Activated T-cell treated with anti-CD3 and anti-CD28 coated beads, Interleukin-2, amount 50 U/mL, for 24 hours (primary cell): Measurements from ENCODE around the gene KRTAP12-4.
"Not testable (repeated sequence)": the region's sequence is repeated elsewhere in the genome, so short reads cannot be mapped to it uniquely, and the experiment has no call there.

Experiments used
- DNase-seq: peaks from one replicate; pipeline ENCODE4 v3.0.0-alpha.2; 2020
- H3K27ac Mint-ChIP-seq: 2 replicates; pipeline ENCODE4 v1.8.0; 2020; ENCODE audit warnings: mild to moderate bottlenecking, mixed read lengths
- H3K27me3 Mint-ChIP-seq: 2 replicates; pipeline ENCODE4 v1.8.0; 2020; ENCODE audit warnings: mixed read lengths
- H3K36me3 Mint-ChIP-seq: 2 replicates; pipeline ENCODE4 v1.8.0; 2020; ENCODE audit warnings: low read depth, mixed read lengths
- H3K4me1 Mint-ChIP-seq: 2 replicates; pipeline ENCODE4 v1.8.0; 2020; ENCODE audit warnings: low read depth, mixed read lengths
- H3K4me3 Mint-ChIP-seq: 2 replicates; pipeline ENCODE4 v1.8.0; 2020; ENCODE audit warnings: mild to moderate bottlenecking, moderate library complexity, mixed read lengths
- H3K9me3 Mint-ChIP-seq: 2 replicates; pipeline ENCODE4 v1.8.0; 2020; ENCODE audit warnings: mixed read lengths

Gene KRTAP12-4

DNA sequence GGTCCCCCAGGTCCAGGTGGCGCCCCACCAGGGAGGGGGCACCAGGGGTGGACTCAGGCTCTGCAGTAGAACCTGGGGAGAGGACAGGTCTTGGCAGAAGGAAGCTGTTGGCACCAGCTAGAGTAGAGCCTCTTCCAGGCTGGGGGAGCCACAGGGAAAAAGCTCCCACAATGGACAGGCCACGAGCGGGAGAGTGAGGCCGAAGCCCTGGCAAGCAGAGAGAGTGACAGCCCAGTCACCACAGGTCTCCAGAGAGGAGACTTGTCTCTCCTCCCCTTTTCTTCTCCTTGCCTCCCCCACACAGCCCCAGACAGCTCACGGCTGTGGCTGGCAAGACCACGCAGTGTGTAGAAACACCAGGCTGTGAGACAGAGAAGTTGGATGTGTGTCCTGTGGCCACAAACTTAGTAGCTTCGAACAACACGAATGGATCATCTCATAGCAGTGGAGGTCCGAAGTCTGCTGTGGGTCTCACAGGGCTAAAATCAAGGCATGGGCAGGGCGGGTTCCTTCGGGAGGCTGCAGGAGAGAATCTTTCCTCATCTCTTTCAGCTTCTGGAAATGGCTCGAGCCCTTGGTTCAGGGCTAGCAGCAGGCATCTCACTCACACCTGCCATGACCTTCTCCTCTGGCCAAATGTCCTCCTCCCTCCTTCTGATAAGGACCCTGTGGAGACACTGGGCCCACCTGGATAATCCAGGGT, 3.3 kb downstream of the KRTAP12-4 start:
- Mint-ChIP-seq H3K27ac (no peak overlapping the region), H3K36me3 (peaks cover 3% of the 10 kb centered on the region), H3K4me1 (peaks cover 24% of the 10 kb centered on the region), H3K9me3 (peaks cover 9% of the 10 kb centered on the region), H3K4me3 (no peak overlapping the region), H3K27me3 (no peaks in the 10 kb centered on the region)
- DNase-seq: no peak

DNA sequence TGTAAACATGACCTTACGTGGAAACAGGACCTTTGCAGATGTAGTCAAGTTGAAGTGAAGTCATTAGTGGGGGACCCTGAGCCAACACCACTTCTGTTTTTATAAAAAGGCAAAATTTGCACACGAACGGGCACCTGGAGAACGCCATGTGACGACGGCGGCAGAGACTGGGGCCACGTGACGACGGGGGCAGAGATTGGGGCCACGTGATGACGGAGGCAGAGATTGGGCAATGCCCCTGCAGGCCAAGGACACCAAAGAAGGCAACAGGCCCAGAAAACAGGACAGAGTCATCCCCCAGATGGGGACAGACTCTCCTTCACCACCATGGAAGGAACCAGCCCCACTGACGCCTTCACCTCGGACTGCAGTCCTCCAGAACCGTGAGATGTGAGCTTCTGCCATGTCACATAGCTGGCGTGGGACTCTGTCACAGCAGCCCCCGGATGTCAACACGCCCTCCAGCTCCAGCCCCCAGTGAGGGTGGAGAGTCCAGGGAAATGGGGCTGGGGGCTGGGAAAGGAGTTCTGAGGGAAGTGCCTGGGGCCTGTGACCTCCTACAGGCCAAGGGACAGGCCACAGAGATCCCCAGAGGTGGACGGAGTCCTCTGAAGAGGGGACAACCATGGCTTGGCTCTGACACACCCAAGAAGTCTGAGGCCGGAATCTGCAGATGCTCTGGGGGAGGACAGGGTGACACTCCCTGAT, 4.0 kb downstream of the KRTAP12-4 start:
- no peak for DNase-seq
- H3K4me3 Mint-ChIP-seq: no peak overlapping the region
- H3K27me3 Mint-ChIP-seq: no peaks in the 10 kb centered on the region
- no peaks in the 10 kb centered on the region for H3K36me3 Mint-ChIP-seq
- peaks cover 8% of the 10 kb centered on the region for H3K9me3 Mint-ChIP-seq
- peaks cover 19% of the 10 kb centered on the region for H3K4me1 Mint-ChIP-seq
- H3K27ac Mint-ChIP-seq: no peak overlapping the region

DNA sequence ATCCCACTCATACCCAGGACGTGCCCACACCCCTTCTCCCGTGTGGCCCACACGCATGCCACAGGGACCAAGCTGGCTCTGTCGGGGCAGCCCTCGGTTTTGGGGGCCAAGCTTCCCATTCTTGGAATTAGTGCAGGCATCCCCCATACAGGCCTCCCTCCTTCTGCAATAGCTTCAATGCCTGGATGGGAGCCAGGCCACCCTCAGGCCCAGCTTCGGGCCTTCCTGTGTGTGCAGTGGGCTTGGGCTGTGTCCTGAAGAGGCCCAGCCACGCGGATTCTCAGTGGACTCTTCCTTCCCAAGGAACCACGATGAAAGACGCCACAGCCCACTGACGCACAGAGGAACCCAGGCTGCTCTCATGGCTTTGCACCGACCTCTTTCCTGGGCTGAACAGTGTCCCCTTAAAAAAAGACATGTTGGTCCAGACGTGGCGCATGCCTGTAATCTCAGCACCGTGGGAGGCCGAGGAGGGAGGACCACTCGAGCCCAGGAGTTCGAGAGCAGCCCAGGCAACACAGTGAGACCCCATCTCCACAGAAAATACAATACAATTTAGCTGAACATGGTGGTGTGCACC, 4.8 kb downstream of the KRTAP12-4 start:
- Mint-ChIP-seq H3K27ac (no peak overlapping the region), H3K4me1 (peaks cover 12% of the 10 kb centered on the region), H3K36me3 (peaks cover 5% of the 10 kb centered on the region), H3K27me3 (no peaks in the 10 kb centered on the region), H3K4me3 (no peak overlapping the region), H3K9me3 (peaks cover 10% of the 10 kb centered on the region)
- no peak for DNase-seq

DNA sequence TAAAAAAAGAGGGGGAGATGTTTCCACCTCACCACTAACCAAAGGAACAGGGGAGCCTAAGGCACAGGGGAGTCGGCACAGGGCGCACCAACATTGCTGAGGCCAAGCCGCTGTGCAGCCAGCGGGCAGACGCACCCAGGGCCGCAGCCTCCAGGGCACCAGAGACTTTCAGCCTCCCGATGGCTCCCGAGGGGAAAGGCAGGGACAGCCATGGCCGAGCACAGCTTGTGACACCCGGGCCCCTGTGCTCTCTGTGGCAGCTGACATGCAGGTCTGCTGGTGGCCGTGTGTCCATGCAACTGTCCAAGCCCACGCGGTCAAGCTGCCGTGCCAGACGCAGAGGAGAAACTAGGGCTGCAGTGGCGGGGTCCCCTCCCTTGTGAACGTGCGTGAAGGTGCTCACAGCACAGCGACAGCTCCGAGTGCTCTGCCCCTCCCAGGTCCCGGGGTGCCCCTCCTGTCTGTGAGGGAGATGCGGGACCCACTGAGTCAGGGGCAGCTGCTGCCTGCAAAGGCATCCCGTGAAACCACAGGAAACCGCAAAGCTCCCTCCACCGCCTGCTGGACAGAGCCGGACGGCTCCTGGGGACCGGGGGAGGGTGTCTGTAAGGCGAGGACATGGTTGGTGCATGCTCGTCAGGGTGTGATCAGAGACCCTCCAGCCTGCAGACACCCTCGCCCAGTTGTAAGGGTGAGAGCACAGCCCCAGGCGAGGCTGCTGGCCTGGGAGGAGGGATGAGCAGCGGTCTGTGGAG, 5.7 kb downstream of the KRTAP12-4 start:
- DNase-seq: no peak
- Mint-ChIP-seq H3K27me3 (no peaks in the 10 kb centered on the region), H3K4me1 (peaks cover 3% of the 10 kb centered on the region), H3K9me3 (peaks cover 18% of the 10 kb centered on the region), H3K4me3 (no peak overlapping the region), H3K27ac (no peak overlapping the region), H3K36me3 (peaks cover 8% of the 10 kb centered on the region)

DNA sequence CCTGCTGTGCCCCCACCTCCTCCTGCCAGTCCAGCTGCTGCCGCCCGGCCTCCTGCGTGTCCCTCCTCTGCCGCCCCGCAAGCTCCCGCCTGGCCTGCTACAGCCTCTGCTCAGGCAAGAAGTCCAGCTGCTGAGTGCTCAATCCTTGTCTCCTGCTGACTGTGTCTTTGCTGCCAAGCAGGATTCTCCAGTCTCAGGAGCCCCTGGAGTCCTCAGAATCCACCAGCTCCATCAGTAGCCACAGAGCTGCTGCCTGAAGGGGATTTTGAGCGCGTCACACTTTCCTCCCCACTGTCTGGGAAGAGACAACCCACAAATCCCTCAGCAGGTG, 7.3 kb downstream of the KRTAP12-4 start:
- H3K4me3 Mint-ChIP-seq: no peak overlapping the region
- DNase-seq: no peak
- peaks cover 28% of the 10 kb centered on the region for H3K9me3 Mint-ChIP-seq
- no peaks in the 10 kb centered on the region for H3K27me3 Mint-ChIP-seq
- H3K36me3 Mint-ChIP-seq: peaks cover 8% of the 10 kb centered on the region
- no peaks in the 10 kb centered on the region for H3K4me1 Mint-ChIP-seq
- no peak overlapping the region for H3K27ac Mint-ChIP-seq

DNA sequence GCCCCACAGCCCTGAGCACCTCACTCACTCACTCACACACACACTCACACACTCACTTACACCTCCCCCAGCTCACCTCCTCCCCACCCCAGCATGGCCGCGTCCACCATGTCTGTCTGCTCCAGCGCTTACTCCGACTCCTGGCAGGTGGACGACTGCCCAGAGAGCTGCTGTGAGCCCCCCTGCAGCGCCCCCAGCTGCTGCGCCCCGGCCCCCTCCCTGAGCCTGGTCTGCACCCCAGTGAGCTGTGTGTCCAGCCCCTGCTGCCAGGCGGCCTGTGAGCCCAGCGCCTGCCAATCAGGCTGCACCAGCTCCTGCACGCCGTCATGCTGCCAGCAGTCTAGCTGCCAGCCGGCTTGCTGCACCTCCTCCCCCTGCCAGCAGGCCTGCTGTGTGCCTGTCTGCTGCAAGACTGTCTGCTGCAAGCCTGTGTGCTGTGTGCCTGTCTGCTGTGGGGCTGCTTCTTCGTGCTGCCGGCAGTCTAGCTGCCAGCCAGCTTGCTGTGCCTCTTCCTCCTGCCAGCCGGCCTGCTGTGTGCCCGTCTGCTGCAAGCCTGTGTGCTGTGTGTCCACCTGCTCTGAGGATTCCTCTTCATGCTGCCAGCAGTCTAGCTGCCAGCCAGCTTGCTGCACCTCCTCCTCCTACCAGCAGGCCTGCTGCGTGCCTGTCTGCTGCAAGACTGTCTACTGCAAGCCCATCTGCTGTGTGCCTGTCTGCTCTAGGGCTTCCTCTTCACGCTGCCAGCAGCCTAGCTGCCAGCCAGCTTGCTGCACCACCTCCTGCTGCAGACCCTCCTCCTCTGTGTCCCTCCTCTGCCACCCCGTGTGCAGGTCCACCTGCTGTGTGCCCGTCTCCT, 7.9 kb downstream of the KRTAP12-4 start, which contains the start of gene KRTAP10-11:
Gene KRTAP10-11, plus strand, starts transcription at position 49 of the 856 bp plus-strand sequence. Its CDS starts 45 bp downstream, at position 94.
- H3K9me3 Mint-ChIP-seq: peaks cover 30% of the 10 kb centered on the region
- H3K4me3 Mint-ChIP-seq, DNase-seq, H3K36me3 Mint-ChIP-seq, H3K27me3 Mint-ChIP-seq, H3K27ac Mint-ChIP-seq, H3K4me1 Mint-ChIP-seq: not testable (repeated sequence)

DNA sequence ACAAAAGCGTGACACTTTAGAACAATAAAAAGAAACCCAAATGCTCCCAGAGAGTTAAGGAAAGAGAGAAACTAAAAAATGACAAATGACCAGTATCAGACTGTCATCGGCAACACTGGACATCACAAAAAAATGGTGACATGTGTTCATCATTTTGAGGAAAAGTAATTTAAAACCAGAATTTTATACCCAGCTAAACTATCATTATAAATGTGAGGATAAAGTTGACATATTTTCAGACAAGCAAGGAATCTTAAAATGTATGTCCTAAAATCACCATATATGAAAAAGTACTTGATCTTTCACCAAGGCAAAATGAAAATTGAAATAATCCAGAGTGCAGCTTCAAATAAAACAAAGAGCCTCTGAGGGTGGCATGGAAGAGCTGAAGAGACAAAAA, 9.6 kb downstream of the KRTAP12-4 start:
- Mint-ChIP-seq H3K36me3 (peaks cover 8% of the 10 kb centered on the region), H3K27me3 (peaks cover 3% of the 10 kb centered on the region), H3K9me3 (peaks cover 39% of the 10 kb centered on the region), H3K27ac (no peak overlapping the region), H3K4me1 (no peaks in the 10 kb centered on the region), H3K4me3 (no peak overlapping the region)
- DNase-seq: no peak

DNA sequence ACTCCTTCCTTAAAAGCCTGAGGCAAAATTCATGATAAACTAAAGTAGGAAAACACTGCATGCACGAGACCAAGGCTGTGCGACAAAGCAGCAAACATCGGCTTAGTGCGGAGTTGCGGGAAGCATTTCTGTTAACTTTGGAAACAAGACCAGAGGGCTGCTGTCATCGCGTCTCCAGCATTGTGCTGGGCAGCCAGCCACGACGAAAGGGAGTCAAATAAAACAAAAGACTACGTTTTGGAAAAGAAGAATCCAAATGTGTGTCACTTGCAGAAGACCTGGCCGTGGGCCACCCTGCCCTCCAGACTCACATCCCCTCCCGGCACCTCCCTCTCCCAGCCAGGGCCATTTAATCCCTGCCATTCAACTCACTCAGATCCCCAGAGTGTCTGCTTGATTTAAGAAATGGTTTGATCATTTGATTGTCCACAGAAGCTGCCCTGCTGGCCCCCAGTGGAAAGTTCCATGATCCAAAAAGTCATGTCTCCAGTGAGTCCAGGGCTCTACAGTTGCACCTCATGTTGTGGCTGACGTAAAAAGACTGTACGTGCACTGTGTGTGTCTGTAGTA, 10.6 kb downstream of the KRTAP12-4 start:
- H3K4me3 Mint-ChIP-seq: no peak overlapping the region
- no peak for DNase-seq
- H3K27ac Mint-ChIP-seq: no peak overlapping the region
- H3K9me3 Mint-ChIP-seq: peaks cover 40% of the 10 kb centered on the region
- H3K27me3 Mint-ChIP-seq: peaks cover 5% of the 10 kb centered on the region
- H3K4me1 Mint-ChIP-seq: no peaks in the 10 kb centered on the region
- peaks cover 8% of the 10 kb centered on the region for H3K36me3 Mint-ChIP-seq

DNA sequence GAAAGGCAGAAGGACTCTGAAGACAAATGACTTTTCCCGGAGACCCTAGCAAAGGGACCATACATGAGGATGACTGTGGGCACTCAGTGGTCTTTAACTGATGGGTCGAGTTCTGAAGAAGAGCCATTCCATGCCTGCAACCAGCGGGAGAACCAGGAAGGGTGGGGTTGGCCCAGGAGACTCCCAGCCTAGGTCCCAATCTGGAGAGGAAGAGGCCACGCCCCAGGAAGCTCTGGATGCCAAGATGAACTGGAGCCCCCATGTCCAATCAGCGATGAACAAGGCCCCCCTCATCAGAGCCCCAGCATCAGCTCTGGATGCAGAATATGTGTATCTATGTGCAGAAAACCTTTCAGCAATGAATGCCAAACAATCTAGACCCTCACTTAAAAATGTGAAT, 13.7 kb downstream of the KRTAP12-4 start:
- peaks cover 8% of the 10 kb centered on the region for H3K36me3 Mint-ChIP-seq
- no peaks in the 10 kb centered on the region for H3K4me1 Mint-ChIP-seq
- H3K27me3 Mint-ChIP-seq: peaks cover 9% of the 10 kb centered on the region
- no peak overlapping the region for H3K27ac Mint-ChIP-seq
- H3K9me3 Mint-ChIP-seq: peaks cover 40% of the 10 kb centered on the region
- no peak for DNase-seq
- no peak overlapping the region for H3K4me3 Mint-ChIP-seq

DNA sequence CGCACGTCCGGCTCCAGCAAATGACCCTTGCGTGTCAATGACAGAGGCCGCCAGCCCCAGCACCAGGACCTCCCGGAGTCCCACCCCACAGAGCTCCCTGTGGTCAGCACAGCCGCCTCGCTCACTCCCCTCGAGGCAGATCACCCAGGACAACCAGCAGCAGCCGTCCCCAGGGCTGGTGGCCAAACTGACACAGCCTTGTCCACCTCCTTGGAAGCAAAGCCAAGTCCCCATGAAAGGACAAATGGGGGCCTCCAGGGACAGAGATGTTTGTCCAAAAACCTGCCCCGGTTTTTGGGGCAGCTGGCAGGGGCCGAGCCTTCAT, 15.2 kb downstream of the KRTAP12-4 start:
- Mint-ChIP-seq H3K36me3 (peaks cover 2% of the 10 kb centered on the region), H3K27ac (no peak overlapping the region), H3K4me1 (no peaks in the 10 kb centered on the region), H3K27me3 (peaks cover 9% of the 10 kb centered on the region), H3K9me3 (peaks cover 30% of the 10 kb centered on the region), H3K4me3 (no peak overlapping the region)
- no peak for DNase-seq

DNA sequence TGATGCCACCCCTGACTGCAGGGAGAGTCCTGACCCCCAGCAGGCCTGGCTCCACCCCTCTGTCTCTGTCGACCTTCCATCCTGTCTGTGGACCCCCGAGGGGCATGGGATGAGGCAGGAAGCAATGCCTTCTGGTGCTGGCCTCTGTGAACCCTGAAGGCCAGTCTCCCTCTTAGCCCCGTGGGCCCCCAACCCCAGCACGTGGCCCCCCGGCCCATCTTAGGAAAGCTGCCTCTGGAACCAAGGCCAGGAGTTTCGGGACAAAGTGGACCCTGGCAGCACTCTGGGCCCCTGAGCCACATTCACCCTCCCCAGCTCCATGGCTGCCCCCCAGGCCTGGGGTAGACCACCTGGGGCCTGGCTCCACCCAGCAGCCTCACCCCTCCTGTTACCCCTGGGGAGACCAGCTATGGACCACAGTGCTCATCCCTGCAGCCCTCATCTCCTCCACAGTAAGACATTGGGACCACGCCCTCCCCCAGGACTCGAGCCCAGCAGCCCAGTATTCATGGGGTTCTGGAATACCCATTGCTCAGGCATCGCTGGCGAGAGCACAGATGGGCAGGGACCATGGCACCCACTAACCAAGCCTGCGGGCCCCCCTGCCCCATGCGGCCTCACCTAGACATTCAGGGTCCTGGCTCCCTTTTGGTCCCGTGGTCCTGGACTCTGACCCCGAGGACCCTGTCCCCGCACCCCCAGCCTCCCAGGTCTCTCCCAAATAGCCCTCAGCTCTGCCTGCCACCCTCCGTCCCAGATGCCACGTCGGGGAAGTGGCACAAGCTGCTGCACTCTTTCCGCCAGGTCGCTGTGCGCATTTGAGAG, 15.7 kb downstream of the KRTAP12-4 start:
- H3K4me3 Mint-ChIP-seq, H3K4me1 Mint-ChIP-seq, H3K36me3 Mint-ChIP-seq, H3K27me3 Mint-ChIP-seq, H3K27ac Mint-ChIP-seq, DNase-seq: not testable (repeated sequence)
- peaks cover 24% of the 10 kb centered on the region for H3K9me3 Mint-ChIP-seq

DNA sequence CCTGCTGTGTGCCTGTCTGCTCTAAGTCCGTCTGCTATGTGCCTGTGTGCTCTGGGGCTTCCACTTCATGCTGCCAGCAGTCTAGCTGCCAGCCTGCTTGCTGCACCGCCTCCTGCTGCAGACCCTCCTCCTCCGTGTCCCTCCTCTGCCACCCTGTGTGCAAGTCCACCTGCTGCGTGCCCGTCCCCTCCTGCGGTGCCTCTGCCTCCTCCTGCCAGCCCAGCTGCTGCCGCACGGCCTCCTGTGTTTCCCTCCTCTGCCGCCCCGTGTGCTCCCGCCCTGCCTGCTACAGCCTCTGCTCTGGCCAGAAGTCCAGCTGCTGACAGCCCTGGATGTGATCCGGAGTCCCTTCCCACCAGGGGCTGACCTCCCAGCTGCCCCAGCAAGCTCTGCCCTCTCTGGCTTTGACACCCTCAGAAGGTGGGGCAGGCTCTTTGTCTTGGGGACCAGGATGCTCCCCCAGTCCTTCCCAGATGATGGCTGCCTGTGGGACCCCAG, 16.6 kb downstream of the KRTAP12-4 start:
- H3K36me3 Mint-ChIP-seq, H3K4me1 Mint-ChIP-seq, H3K27ac Mint-ChIP-seq, DNase-seq, H3K27me3 Mint-ChIP-seq, H3K4me3 Mint-ChIP-seq: not testable (repeated sequence)
- H3K9me3 Mint-ChIP-seq: peaks cover 20% of the 10 kb centered on the region
